H9 (cell line): ENCODE results near the gene MATN1. TPM values are rescaled to one million over a fixed set of nuclear protein-coding genes. Genes with fewer than 3 reads are reported as not detected.

Experiments used
- DNase-seq: peaks from one replicate; pipeline ENCODE4 v3.0.0-alpha.2; 2017
- H2AFZ ChIP-seq: one replicate; pipeline ENCODE4 v1.6.1; 2013; ENCODE audit warnings: mild to moderate bottlenecking, low read length, control low read depth, moderate library complexity
- H2AK5ac ChIP-seq: 2 replicates; pipeline ENCODE4 v1.6.1; 2013; ENCODE audit warnings: low read length, control low read depth, mixed read lengths; ENCODE audit not compliant: insufficient read length
- H2BK120ac ChIP-seq: one replicate; pipeline ENCODE4 v1.6.1; 2013; ENCODE audit warnings: low read depth, mild to moderate bottlenecking, low read length, control low read depth, inconsistent platforms; ENCODE audit not compliant: poor library complexity, severe bottlenecking
- H2BK12ac ChIP-seq: 2 replicates; pipeline ENCODE4 v1.6.1; 2013; ENCODE audit warnings: low read length, control low read depth, mixed read lengths, low read depth; ENCODE audit not compliant: insufficient read length
- H2BK15ac ChIP-seq: 2 replicates; pipeline ENCODE4 v1.6.1; 2013; ENCODE audit warnings: low read depth, low read length, control low read depth
- H2BK20ac ChIP-seq: one replicate; pipeline ENCODE4 v1.6.1; 2013; ENCODE audit warnings: low read depth, mild to moderate bottlenecking, low read length, control low read depth, inconsistent platforms; ENCODE audit not compliant: poor library complexity, severe bottlenecking
- H2BK5ac ChIP-seq: 2 replicates; pipeline ENCODE4 v1.6.1; 2013; ENCODE audit warnings: low read length, control low read depth, mixed read lengths; ENCODE audit not compliant: insufficient read length
- H3K14ac ChIP-seq: 2 replicates; pipeline ENCODE4 v1.6.1; 2013; ENCODE audit warnings: low read length, control low read depth; ENCODE audit not compliant: insufficient read depth
- H3K18ac ChIP-seq: 2 replicates; pipeline ENCODE4 v1.6.1; 2013; ENCODE audit warnings: low read depth, mild to moderate bottlenecking, mixed read lengths, low read length, control low read depth; ENCODE audit not compliant: insufficient read length
- H3K23ac ChIP-seq: 2 replicates; pipeline ENCODE4 v1.6.1; 2013; ENCODE audit warnings: low read length, control low read depth, mixed read lengths, low read depth; ENCODE audit not compliant: insufficient read length
- H3K23me2 ChIP-seq: 2 replicates; pipeline ENCODE4 v1.6.1; 2013; ENCODE audit warnings: low read depth, mild to moderate bottlenecking, mixed read lengths, low read length, control low read depth; ENCODE audit not compliant: insufficient read length, poor library complexity, severe bottlenecking
- H3K27ac ChIP-seq: 2 replicates; pipeline ENCODE4 v1.5.1; 2013; ENCODE audit warnings: low read length, control low read depth, mixed read lengths, low read depth; ENCODE audit not compliant: insufficient read length
- H3K27me3 ChIP-seq: 2 replicates; pipeline ENCODE4 v1.6.1; 2013; ENCODE audit warnings: low read length, control low read depth, inconsistent platforms; ENCODE audit not compliant: insufficient read depth
- H3K4ac ChIP-seq: 2 replicates; pipeline ENCODE4 v1.6.1; 2013; ENCODE audit warnings: low read depth, mild to moderate bottlenecking, control low read depth, inconsistent platforms, low read length, moderate library complexity
- H3K4me1 ChIP-seq: 2 replicates; pipeline ENCODE4 v1.6.1; 2013; ENCODE audit warnings: low read length, control low read depth, inconsistent platforms; ENCODE audit not compliant: insufficient read depth
- H3K4me2 ChIP-seq: 2 replicates; pipeline ENCODE4 v1.6.1; 2013; ENCODE audit warnings: low read length, control low read depth, mixed read lengths; ENCODE audit not compliant: insufficient read length, insufficient read depth
- H3K56ac ChIP-seq: 2 replicates; pipeline ENCODE4 v1.6.1; 2013; ENCODE audit warnings: low read depth, mild to moderate bottlenecking, mixed read lengths, low read length, control low read depth; ENCODE audit not compliant: insufficient read length
- H3K79me1 ChIP-seq: 2 replicates; pipeline ENCODE4 v1.6.1; 2013; ENCODE audit warnings: low read depth, mild to moderate bottlenecking, moderate library complexity, low read length, control low read depth, inconsistent platforms; ENCODE audit not compliant: insufficient read depth, poor library complexity, severe bottlenecking
- H3K79me2 ChIP-seq: 2 replicates; pipeline ENCODE4 v1.6.1; 2013; ENCODE audit warnings: low read length, control low read depth, inconsistent platforms; ENCODE audit not compliant: insufficient read depth
- H3K9ac ChIP-seq: 2 replicates; pipeline ENCODE4 v1.6.1; 2013; ENCODE audit warnings: low read length, control low read depth, mixed read lengths; ENCODE audit not compliant: insufficient read length; ENCODE audit errors: extremely low read depth
- H3K9me3 ChIP-seq: one replicate; pipeline ENCODE4 v1.6.1; 2013; ENCODE audit warnings: low read depth, low read length, inconsistent platforms; ENCODE audit not compliant: control insufficient read depth
- H3T11ph ChIP-seq: one replicate; pipeline ENCODE4 v1.6.1; 2013; ENCODE audit warnings: mild to moderate bottlenecking, low read length, control low read depth, inconsistent platforms
- H4K20me1 ChIP-seq: one replicate; pipeline ENCODE4 v1.6.1; 2013; ENCODE audit not compliant: control insufficient read depth, insufficient read length, insufficient read depth
- H4K5ac ChIP-seq: 2 replicates; pipeline ENCODE4 v1.6.1; 2013; ENCODE audit warnings: low read depth, mild to moderate bottlenecking, mixed read lengths, low read length, control low read depth; ENCODE audit not compliant: insufficient read length
- H4K8ac ChIP-seq: replicated peaks from 2 replicates; pipeline ENCODE4 v1.6.1; 2013; ENCODE audit warnings: low read length, control low read depth, mixed read lengths, low read depth; ENCODE audit not compliant: insufficient read length
- H4K91ac ChIP-seq: 2 replicates; pipeline ENCODE4 v1.6.1; 2013; ENCODE audit warnings: low read depth, mild to moderate bottlenecking, moderate library complexity, mixed read lengths, low read length, control low read depth; ENCODE audit not compliant: insufficient read length
- H3K27ac Mint-ChIP-seq, 3 experiments: 2 replicates in 2 of 3; 3 replicates in 1 of 3; pipeline ENCODE4 v1.8.0; 2020 to 2021; ENCODE audit warnings: mixed read lengths in 3 of 3, mild to moderate bottlenecking in 1 of 3, moderate library complexity in 1 of 3
- H3K27me3 Mint-ChIP-seq: 2 replicates; pipeline ENCODE4 v1.8.0; 2021; ENCODE audit warnings: low read depth, mild to moderate bottlenecking, moderate library complexity, mixed read lengths
- H3K36me3 Mint-ChIP-seq, 3 experiments: 2 replicates in 2 of 3; 3 replicates in 1 of 3; pipeline ENCODE4 v1.8.0; 2020 to 2021; ENCODE audit warnings: low read depth in 3 of 3, mixed read lengths in 3 of 3; ENCODE audit not compliant: insufficient read depth in 1 of 3
- H3K4me1 Mint-ChIP-seq, 2 experiments: 2 replicates each; pipeline ENCODE4 v1.8.0; 2020; ENCODE audit warnings: mixed read lengths in 2 of 2
- H3K4me3 Mint-ChIP-seq, 2 experiments: 2 replicates in 1 of 2; 3 replicates in 1 of 2; pipeline ENCODE4 v1.8.0; 2020 to 2021; ENCODE audit warnings: mild to moderate bottlenecking in 2 of 2, mixed read lengths in 2 of 2, moderate library complexity in 1 of 2
- H3K9me3 Mint-ChIP-seq, 2 experiments: 2 replicates in 1 of 2; 3 replicates in 1 of 2; pipeline ENCODE4 v1.8.0; 2020; ENCODE audit warnings: mild to moderate bottlenecking in 2 of 2, mixed read lengths in 2 of 2, moderate library complexity in 1 of 2
- CTCF ChIP-seq: fragments of 200-600 bp; sonication (generic); conservative IDR thresholded peaks from 3 replicates; pipeline ENCODE4 v1.8.0; 2021; ENCODE audit warnings: antibody characterized with exemption, mild to moderate bottlenecking
- WGBS: extraction: QIAGEN DNeasy Blood & Tissue Kit; methylation state at CpG from one replicate; pipeline ENCODE4 v1.1.7; 2013; ENCODE audit warnings: missing lambda C conversion rate, low lambda C conversion rate, mixed read lengths; ENCODE audit not compliant: insufficient read length; ENCODE audit errors: extremely low coverage; 5-methylcytosine and 5-hydroxymethylcytosine counted together
- total RNA-seq: library from RNA; stranded (reverse); gene quantifications from 2 replicates; pipeline ENCODE4 v1.2.1, GENCODE V29; 2021

Gene MATN1
- total RNA-seq, 1 experiment from 2014 or later, result not detected

- Histone ChIP-seq H2BK20ac (no peak overlapping the region), H3K4ac (no peak overlapping the region)
Measured at GRCh38 chr1:30745156-30745833, 21.9 kb upstream of the MATN1 start.

More at GRCh38 chr1:30745156-30745833, 21.9 kb upstream of the MATN1 start:
- H2BK12ac ChIP-seq, result no peak overlapping the region
- no peak overlapping the region for H3K4me3 Mint-ChIP-seq
- no peak overlapping the region for H4K91ac ChIP-seq
- no peak overlapping the region for H4K8ac ChIP-seq
- no peaks in the 10 kb centered on the region for H3K79me2 ChIP-seq
- no peaks in the 10 kb centered on the region for H3K23me2 ChIP-seq
- H3K27ac ChIP-seq, result no peak overlapping the region
- no peak overlapping the region for H2AK5ac ChIP-seq
- H3K56ac ChIP-seq, result no peak overlapping the region
- DNase-seq, result no peak
- no peak overlapping the region for H2BK120ac ChIP-seq
- no peak overlapping the region for H3K9ac ChIP-seq
- H3K23ac ChIP-seq, result no peak overlapping the region
- H3K9me3 ChIP-seq, result no peaks in the 10 kb centered on the region
- H3K9me3 Mint-ChIP-seq, result no peaks in the 10 kb centered on the region
- H3K4me2 ChIP-seq, result no peak overlapping the region
- H3K18ac ChIP-seq, result no peak overlapping the region
- peaks cover 3% of the 10 kb centered on the region; the same call in 1 of the 2 replicates for H3K27me3 Mint-ChIP-seq
- no peak overlapping the region for H2BK5ac ChIP-seq
- H4K5ac ChIP-seq, result no peak overlapping the region
- H3K14ac ChIP-seq, result no peak overlapping the region
- H3K4me1 Mint-ChIP-seq, result peaks cover 47 to 50% of the 10 kb centered on the region in 2 experiments
- no peak overlapping the region for H3T11ph ChIP-seq
- H3K27me3 ChIP-seq, result no peaks in the 10 kb centered on the region
- WGBS, result no CpG with 5 or more reads among the region's 14 CpGs
- peaks cover 3% of the 10 kb centered on the region; the same call in 1 of the 2 replicates for H3K4me1 ChIP-seq
- no peak overlapping the region for H2BK15ac ChIP-seq
- H2AFZ ChIP-seq, result no peak overlapping the region
- no peak for TF ChIP-seq CTCF
- no peak overlapping the region for H3K27ac Mint-ChIP-seq
- H3K79me1 ChIP-seq, result no peaks in the 10 kb centered on the region
- H4K20me1 ChIP-seq, result no peaks in the 10 kb centered on the region
- no peaks in the 10 kb centered on the region for H3K36me3 Mint-ChIP-seq
